HepG2 (cell line): ENCODE measurements around the gene CROCC. TPM values are rescaled to one million over a fixed set of nuclear protein-coding genes. Genes with fewer than 3 reads are reported as not detected.

Experiments
- ATAC-seq: fragments of 200-7000 bp; cut with Tn5 transposase; 3 replicates; pipeline ENCODE4 v1.9.1; 2020; ENCODE audit warnings: mild to moderate bottlenecking, moderate library complexity
- BruUV-seq: library from RNA; stranded (reverse); fragments of 400-500 nt; replicated peaks from 2 replicates; lab custom pipeline; 2021; lab: Mats Ljungman, UMichigan
- CTCF ChIA-PET: fragments of 300-600 bp; formaldehyde crosslinking; extraction: SDS; loops from one replicate; lab custom pipeline; 2021; ENCODE audit warnings: low total read pairs, inconsistent platforms, low intra/inter-chr PET ratio; lab: Yijun Ruan, JAX
- POLR2A ChIA-PET: fragments of 350-600 bp; sonication (Branson Sonifier 250); formaldehyde crosslinking; loops from one replicate; lab custom pipeline; 2020; ENCODE audit warnings: antibody characterized with exemption, inconsistent platforms; lab: Yijun Ruan, JAX
- DNase-seq: peaks from one replicate; pipeline ENCODE4 v3.0.0-alpha.2; 2015; ENCODE audit warnings: low spot score
- FAIRE-seq: peaks from 3 replicates; lab custom pipeline; 2011; peaks lifted over from hg19 to GRCh38; lab: Jason Lieb, UNC
- H2AFZ ChIP-seq: one replicate; pipeline ENCODE4 v1.6.1; 2011; ENCODE audit warnings: low read length, inconsistent platforms
- H3K27ac ChIP-seq: fragments of 300-600 bp; 3 replicates; pipeline ENCODE4 v1.8.0; 2011; ENCODE audit warnings: mixed run types, mild to moderate bottlenecking, mixed read lengths, low read length, inconsistent platforms; ENCODE audit not compliant: insufficient read depth; ENCODE audit errors: extremely low read length
- H3K27me3 ChIP-seq, 2 experiments: fragments of 200-600 bp in 1 of 2; 2 replicates in 1 of 2; 3 replicates in 1 of 2; pipeline versions ENCODE4 v1.6.0 to v1.8.0; 2011; ENCODE audit warnings: low read length in 2 of 2, mild to moderate bottlenecking in 2 of 2, moderate library complexity in 2 of 2, inconsistent platforms in 1 of 2; ENCODE audit not compliant: insufficient read depth in 2 of 2, control insufficient read depth in 1 of 2
- H3K36me3 ChIP-seq, 2 experiments: fragments of 200-600 bp in 1 of 2; replicated peaks in 1 of 2; 2 replicates in 1 of 2; 3 replicates in 1 of 2; pipeline versions ENCODE4 v1.5.1 to v1.8.0; 2011; ENCODE audit warnings: low read length in 2 of 2, inconsistent platforms in 1 of 2; ENCODE audit not compliant: insufficient read depth in 2 of 2, control insufficient read depth in 1 of 2
- H3K4me1 ChIP-seq: 2 replicates; pipeline ENCODE4 v1.5.1; 2012; ENCODE audit warnings: low read length, inconsistent platforms; ENCODE audit not compliant: insufficient read depth
- H3K4me2 ChIP-seq: 2 replicates; pipeline ENCODE4 v1.6.0; 2011; ENCODE audit warnings: low read depth, low read length, inconsistent platforms
- H3K4me3 ChIP-seq, 3 experiments: fragments of 200-600 bp in 1 of 3; sonication (generic), shearing (Covaris generic) in 1 of 3; replicated peaks in 1 of 3; 2 replicates each; pipeline ENCODE4 v1.5.1; 2011 to 2016; ENCODE audit warnings: low read length in 3 of 3, inconsistent platforms in 2 of 3, low read depth in 2 of 3, mild to moderate bottlenecking in 2 of 3, control low read depth in 1 of 3, mixed read lengths in 1 of 3; ENCODE audit not compliant: insufficient read depth in 1 of 3
- H3K79me2 ChIP-seq: one replicate; pipeline ENCODE4 v1.6.1; 2011; ENCODE audit warnings: low read length, inconsistent platforms; ENCODE audit not compliant: insufficient read depth
- H3K9ac ChIP-seq: 2 replicates; pipeline ENCODE4 v1.6.0; 2011; ENCODE audit warnings: mild to moderate bottlenecking, low read depth, low read length, inconsistent platforms; ENCODE audit not compliant: insufficient read depth
- H3K9me3 ChIP-seq: 2 replicates; pipeline ENCODE4 v1.5.1; 2012; ENCODE audit warnings: mild to moderate bottlenecking, low read length
- H4K20me1 ChIP-seq: 2 replicates; pipeline ENCODE4 v1.6.0; 2011; ENCODE audit warnings: inconsistent platforms, mild to moderate bottlenecking, low read length, moderate library complexity; ENCODE audit not compliant: insufficient read depth
- ATM ChIP-seq: fragments of 450-650 bp; IDR thresholded peaks from 2 replicates; pipeline ENCODE4 v1.7.1; 2017; ENCODE audit warnings: mild to moderate bottlenecking, borderline replicate concordance
- CBX2 ChIP-seq, 2 experiments: fragments of 200-600 bp in 1 of 2; sonication (generic); formaldehyde crosslinking in 1 of 2; IDR thresholded peaks; 2 replicates each; pipeline versions ENCODE4 v1.7.0 to v1.8.1; 2018 to 2022; ENCODE audit warnings: low read depth in 2 of 2, low read length in 1 of 2, mild to moderate bottlenecking in 1 of 2, missing genetic modification reagents in 1 of 2
- FOSL1 ChIP-seq: sonication (generic); formaldehyde crosslinking; IDR thresholded peaks from 2 replicates; pipeline ENCODE4 v1.9.0; 2021; ENCODE audit warnings: missing genetic modification reagents, borderline replicate concordance
- JUND ChIP-seq: sonication (generic); formaldehyde crosslinking; IDR thresholded peaks from 2 replicates; pipeline ENCODE4 v1.8.0; 2022; ENCODE audit warnings: mild to moderate bottlenecking, missing genetic modification reagents
- KIAA2018 ChIP-seq: sonication (generic); formaldehyde crosslinking; IDR thresholded peaks from 2 replicates; pipeline ENCODE4 v1.5.0; 2020; ENCODE audit warnings: mild to moderate bottlenecking, missing genetic modification reagents, borderline replicate concordance
- MAFG ChIP-seq: sonication (generic); formaldehyde crosslinking; IDR thresholded peaks from 2 replicates; pipeline ENCODE4 v1.5.1; 2020; ENCODE audit warnings: mild to moderate bottlenecking, missing genetic modification reagents
- MEIS1 ChIP-seq: sonication (generic); formaldehyde crosslinking; IDR thresholded peaks from 2 replicates; pipeline ENCODE4 v1.9.0; 2021; ENCODE audit warnings: mild to moderate bottlenecking, missing genetic modification reagents, moderate library complexity, borderline replicate concordance
- STAT6 ChIP-seq: sonication (generic); formaldehyde crosslinking; IDR thresholded peaks from 2 replicates; pipeline ENCODE4 v1.4.0; 2020; ENCODE audit warnings: missing genetic modification reagents, mild to moderate bottlenecking, borderline replicate concordance
- THAP8 ChIP-seq: sonication (generic); formaldehyde crosslinking; IDR thresholded peaks from 2 replicates; pipeline ENCODE4 v1.5.1; 2020; ENCODE audit warnings: missing genetic modification reagents, mild to moderate bottlenecking, borderline replicate concordance
- ZC3H4 ChIP-seq: sonication (generic); formaldehyde crosslinking; IDR thresholded peaks from 2 replicates; pipeline ENCODE4 v1.4.0; 2020; ENCODE audit warnings: missing genetic modification reagents, borderline replicate concordance
- WGBS: methylation state at CpG from one replicate; pipeline ENCODE4 v1.1.6; 2017; ENCODE audit warnings: low lambda C conversion rate; 5-methylcytosine and 5-hydroxymethylcytosine counted together
- in situ Hi-C: cut with HindIII; loops from 2 replicates; pipeline ENCODE4 v1.10.0; 2017; ENCODE audit warnings: low pct_unique_long_range_greater_than_20kb; ENCODE audit not compliant: extremely low pct_ligation_motif_present
- intact Hi-C: fragments of 100-400 bp; cut with micrococcal nuclease; formaldehyde crosslinking; loops from one replicate; pipeline ENCODE4 v1.10.0; 2022; ENCODE audit not compliant: unreplicated experiment
- polyA plus RNA-seq, 8 experiments: library from polyadenylated mRNA; depleted of rRNA in 3 of 8; stranded (reverse) in 7 of 8; unstranded in 1 of 8; fragments of >200 nt; fragmentation: Illumina TruSeq in 4 of 8; extraction: Trizol in 4 of 8; gene quantifications; 2 replicates each; pipeline versions ENCODE4 v1.2.1 to v1.2.3, GENCODE V29; 2011 to 2016; ENCODE audit warnings: low read depth in 4 of 8, missing spikeins in 1 of 8, mixed read lengths in 1 of 8; ENCODE audit not compliant: insufficient read depth in 1 of 8
- total RNA-seq, 5 experiments: library from RNA; depleted of rRNA; stranded (reverse); fragments of >200 nt; fragmentation: Illumina TruSeq; extraction: Trizol; gene quantifications; 2 replicates each; pipeline ENCODE4 v1.2.3, GENCODE V29; 2016; ENCODE audit warnings: low read depth in 1 of 5

Gene CROCC
- total and polyA plus RNA-seq, 2 of the 13 experiments (the other 11 are each of a cell fraction or from before 2014, with no cell fraction given): 7.8 to 15.5 TPM

GRCh38 chr1:16922466-16922865 is 735 bp downstream of the CROCC start:
- 71% methylated on average over 4 of the region's 10 CpGs for WGBS
- FAIRE-seq (no peak), ATAC-seq (no peak), DNase-seq (no peak)
- no peaks in the 10 kb centered on the region for H4K20me1 ChIP-seq
- no peak overlapping the region for H3K27ac ChIP-seq
- BruUV-seq: no TSS peak
- H3K27me3 ChIP-seq: no peaks in the 10 kb centered on the region; a peak in 2 of 5 replicates
- POLR2A ChIA-PET: no interaction called here
- TF ChIP-seq FOSL1 (CRISPR knock-in tag) (no peak), STAT6 (CRISPR knock-in tag) (no peak), ATM (no peak), JUND (CRISPR knock-in tag) (no peak), KIAA2018 (CRISPR knock-in tag) (no peak), MAFG (CRISPR knock-in tag) (no peak), ZC3H4 (CRISPR knock-in tag) (no peak), MEIS1 (CRISPR knock-in tag) (no peak), CBX2 (IDR thresholded peaks at IDR 0.05; ENCODE audit: low read depth, low read length) (no peak), CBX2 (CRISPR knock-in tag; IDR thresholded peaks at IDR 0.05; ENCODE audit: low read depth) (no peak), THAP8 (CRISPR knock-in tag) (no peak)
- H3K4me3 ChIP-seq: no peak overlapping the region
- H3K36me3 ChIP-seq: no peaks in the 10 kb centered on the region
- CTCF ChIA-PET: no interaction called here
- intact Hi-C loops (no loop called here), in situ Hi-C loops (no loop called here)
- no peaks in the 10 kb centered on the region for H3K79me2 ChIP-seq
- H3K4me1 ChIP-seq: peaks cover 8% of the 10 kb centered on the region; the same call in 1 of the 2 replicates
- H2AFZ ChIP-seq: no peak overlapping the region
- no peak overlapping the region for H3K9ac ChIP-seq
- no peak overlapping the region for H3K4me2 ChIP-seq
- no peaks in the 10 kb centered on the region for H3K9me3 ChIP-seq
